ENCODE data around the gene HAX1.
"Not testable (repeated sequence)": the region's sequence is repeated elsewhere in the genome, so short reads cannot be mapped to it uniquely, and the experiment has no call there.

Gene HAX1

DNA sequence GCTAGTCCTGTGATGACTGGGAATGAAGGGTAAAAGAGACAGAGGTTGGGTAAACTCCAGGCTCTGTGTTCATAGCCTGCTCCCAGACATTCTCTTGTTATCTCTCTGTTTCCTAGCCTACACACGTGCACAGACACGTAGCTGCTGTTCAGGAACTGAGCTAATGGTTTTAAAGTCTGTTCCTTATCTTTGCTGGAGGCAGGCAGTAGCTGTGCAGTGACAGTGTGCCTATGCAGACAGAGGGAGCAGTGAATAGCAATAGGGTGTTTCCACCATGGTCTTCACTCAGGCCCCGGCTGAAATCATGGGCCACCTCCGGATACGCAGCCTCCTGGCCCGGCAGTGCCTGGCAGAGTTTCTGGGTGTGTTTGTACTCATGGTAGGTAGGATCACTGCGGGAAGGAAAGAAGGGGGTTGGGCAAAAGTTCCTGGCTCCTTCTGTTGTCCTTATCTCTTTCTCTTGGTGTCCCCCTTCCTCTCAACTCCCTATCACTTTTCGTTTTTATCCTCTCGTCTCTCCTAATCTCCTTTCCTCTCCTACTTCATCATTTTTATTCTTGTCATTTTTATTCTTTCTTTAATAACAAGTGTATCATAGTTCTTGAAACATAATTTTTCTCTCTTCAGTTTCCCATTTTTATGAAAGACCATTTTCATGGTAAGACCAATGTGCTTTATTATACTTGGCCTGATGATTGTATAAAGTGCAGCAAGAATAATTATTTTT lies 48.6 kb downstream of the HAX1 start, which contains the start of gene AQP10:
TSS of gene AQP10 (plus strand) at position 212 of the 727 bp plus-strand sequence. CDS start at position 275, 63 bp downstream.
- H3K4me3 ChIP-seq (replicated peaks; ENCODE audit: low read depth, low read length): no peak within 1 kb of the TSS
- DNase-seq (ENCODE audit: low read depth): peak; percentile 87
- TF ChIP-seq, protein P1, sequence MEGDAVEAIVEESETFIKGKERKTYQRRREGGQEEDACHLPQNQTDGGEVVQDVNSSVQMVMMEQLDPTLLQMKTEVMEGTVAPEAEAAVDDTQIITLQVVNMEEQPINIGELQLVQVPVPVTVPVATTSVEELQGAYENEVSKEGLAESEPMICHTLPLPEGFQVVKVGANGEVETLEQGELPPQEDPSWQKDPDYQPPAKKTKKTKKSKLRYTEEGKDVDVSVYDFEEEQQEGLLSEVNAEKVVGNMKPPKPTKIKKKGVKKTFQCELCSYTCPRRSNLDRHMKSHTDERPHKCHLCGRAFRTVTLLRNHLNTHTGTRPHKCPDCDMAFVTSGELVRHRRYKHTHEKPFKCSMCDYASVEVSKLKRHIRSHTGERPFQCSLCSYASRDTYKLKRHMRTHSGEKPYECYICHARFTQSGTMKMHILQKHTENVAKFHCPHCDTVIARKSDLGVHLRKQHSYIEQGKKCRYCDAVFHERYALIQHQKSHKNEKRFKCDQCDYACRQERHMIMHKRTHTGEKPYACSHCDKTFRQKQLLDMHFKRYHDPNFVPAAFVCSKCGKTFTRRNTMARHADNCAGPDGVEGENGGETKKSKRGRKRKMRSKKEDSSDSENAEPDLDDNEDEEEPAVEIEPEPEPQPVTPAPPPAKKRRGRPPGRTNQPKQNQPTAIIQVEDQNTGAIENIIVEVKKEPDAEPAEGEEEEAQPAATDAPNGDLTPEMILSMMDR (IDR thresholded peaks at IDR 0.05; ENCODE audit: low read length, missing control alignments): peak; percentile 20

GRCh38 chr1:154321609-154321934 lies 49.1 kb downstream of the HAX1 start:
- not testable (repeated sequence) for DNase-seq (ENCODE audit: low read depth); H3K4me3 ChIP-seq (replicated peaks; ENCODE audit: low read depth, low read length)

- DNase-seq (ENCODE audit: low read depth): no peak
- H3K4me3 ChIP-seq (replicated peaks; ENCODE audit: low read depth, low read length): no peak overlapping the region
- TF ChIP-seq, protein P1 (IDR thresholded peaks at IDR 0.05; ENCODE audit: low read length, missing control alignments): no peak
Measured at GRCh38 chr1:154323493-154323892, 51.1 kb downstream of the HAX1 start.

- DNase-seq (ENCODE audit: low read depth): no peak
- H3K4me3 ChIP-seq (replicated peaks; ENCODE audit: low read depth, low read length): no peak overlapping the region
- TF ChIP-seq, protein P1 (IDR thresholded peaks at IDR 0.05; ENCODE audit: low read length, missing control alignments): no peak
Measured at GRCh38 chr1:154324241-154324640, 51.8 kb downstream of the HAX1 start.

GRCh38 chr1:154324669-154325582 lies 52.5 kb downstream of the HAX1 start, which contains the start of gene ATP8B2:
Gene ATP8B2 (plus strand): TSS chr1:154325525. CDS start chr1:154328142, 2,617 bp downstream.
- TF ChIP-seq, protein P1 (IDR thresholded peaks at IDR 0.05; ENCODE audit: low read length, missing control alignments): peak; percentile 88
- DNase-seq (ENCODE audit: low read depth): peak; percentile 76

More at GRCh38 chr1:154324669-154325582, 52.5 kb downstream of the HAX1 start, which contains the start of gene ATP8B2:
- peak within 1 kb of the TSS; percentile 90 for H3K4me3 ChIP-seq (replicated peaks; ENCODE audit: low read depth, low read length)

Data from fibroblast of pulmonary artery (primary cell).